Progenitor cell of endocrine pancreas (in vitro differentiated cells): ENCODE data around the gene TVP23A. TPM values are rescaled to one million over a fixed set of nuclear protein-coding genes. Genes with fewer than 3 reads are reported as not detected.
"Not testable (repeated sequence)": the region's sequence is repeated elsewhere in the genome, so short reads cannot be mapped to it uniquely, and the experiment has no call there.

Source experiments
- DNase-seq: peaks from one replicate; pipeline ENCODE4 v3.0.0; 2021; ENCODE audit warnings: low spot score; ENCODE audit not compliant: unreplicated experiment
- H3K27ac Mint-ChIP-seq: 2 replicates; pipeline ENCODE4 v1.8.0; 2021; ENCODE audit warnings: mild to moderate bottlenecking, moderate library complexity, mixed read lengths
- H3K27me3 Mint-ChIP-seq: 2 replicates; pipeline ENCODE4 v1.8.0; 2021; ENCODE audit warnings: mixed read lengths
- H3K36me3 Mint-ChIP-seq: 2 replicates; pipeline ENCODE4 v1.8.0; 2022; ENCODE audit warnings: mixed read lengths; ENCODE audit not compliant: insufficient read depth
- H3K4me1 Mint-ChIP-seq: 2 replicates; pipeline ENCODE4 v1.8.0; 2021; ENCODE audit warnings: low read depth, mixed read lengths
- H3K4me3 Mint-ChIP-seq: 2 replicates; pipeline ENCODE4 v1.8.0; 2021; ENCODE audit warnings: low read depth, mild to moderate bottlenecking, moderate library complexity, mixed read lengths
- H3K9me3 Mint-ChIP-seq: 2 replicates; pipeline ENCODE4 v1.8.0; 2021; ENCODE audit warnings: low read depth, mixed read lengths
- total RNA-seq: library from RNA; stranded (reverse); gene quantifications from 2 replicates; pipeline ENCODE4 v1.2.1, GENCODE V29; 2021
- TF ChIP-seq, protein P1 (sequence below): fragments of 200-600 bp; sonication (generic); IDR thresholded peaks from one replicate; pipeline ENCODE4 v1.5.0; 2021; ENCODE audit warnings: antibody characterized with exemption, mild to moderate bottlenecking; ENCODE audit not compliant: unreplicated experiment

TVP23A gene
- total RNA-seq, 1 donor from 2014 or later = 8.5 TPM

DNA sequence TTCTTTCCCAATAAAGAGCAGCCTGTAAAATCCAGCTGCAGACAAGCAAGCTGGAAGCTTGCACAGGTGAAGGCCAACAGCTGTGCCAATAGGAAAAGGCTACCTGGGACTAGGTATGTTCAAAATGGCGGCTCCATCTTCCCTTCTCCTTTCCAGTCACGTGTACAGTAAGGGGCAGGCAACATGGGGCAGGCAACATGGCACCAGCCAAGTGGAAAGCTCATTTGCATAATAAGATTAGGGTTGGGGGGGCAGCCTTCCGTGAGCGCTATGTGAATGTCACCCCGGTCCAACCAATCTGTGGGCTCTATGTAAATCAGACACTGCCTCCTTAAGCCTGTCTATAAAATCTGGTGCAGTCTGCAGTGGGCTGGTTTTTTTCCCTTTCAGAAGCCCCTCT is 31.3 kb downstream of the TVP23A start:
- Mint-ChIP-seq H3K27me3 (no peaks in the 10 kb centered on the region), H3K4me1 (peaks cover 4% of the 10 kb centered on the region), H3K4me3 (no peak overlapping the region), H3K27ac (no peak overlapping the region), H3K9me3 (no peaks in the 10 kb centered on the region), H3K36me3 (no peaks in the 10 kb centered on the region)
- TF ChIP-seq, protein P1, sequence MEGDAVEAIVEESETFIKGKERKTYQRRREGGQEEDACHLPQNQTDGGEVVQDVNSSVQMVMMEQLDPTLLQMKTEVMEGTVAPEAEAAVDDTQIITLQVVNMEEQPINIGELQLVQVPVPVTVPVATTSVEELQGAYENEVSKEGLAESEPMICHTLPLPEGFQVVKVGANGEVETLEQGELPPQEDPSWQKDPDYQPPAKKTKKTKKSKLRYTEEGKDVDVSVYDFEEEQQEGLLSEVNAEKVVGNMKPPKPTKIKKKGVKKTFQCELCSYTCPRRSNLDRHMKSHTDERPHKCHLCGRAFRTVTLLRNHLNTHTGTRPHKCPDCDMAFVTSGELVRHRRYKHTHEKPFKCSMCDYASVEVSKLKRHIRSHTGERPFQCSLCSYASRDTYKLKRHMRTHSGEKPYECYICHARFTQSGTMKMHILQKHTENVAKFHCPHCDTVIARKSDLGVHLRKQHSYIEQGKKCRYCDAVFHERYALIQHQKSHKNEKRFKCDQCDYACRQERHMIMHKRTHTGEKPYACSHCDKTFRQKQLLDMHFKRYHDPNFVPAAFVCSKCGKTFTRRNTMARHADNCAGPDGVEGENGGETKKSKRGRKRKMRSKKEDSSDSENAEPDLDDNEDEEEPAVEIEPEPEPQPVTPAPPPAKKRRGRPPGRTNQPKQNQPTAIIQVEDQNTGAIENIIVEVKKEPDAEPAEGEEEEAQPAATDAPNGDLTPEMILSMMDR = no peak
- DNase-seq = no peak

DNA sequence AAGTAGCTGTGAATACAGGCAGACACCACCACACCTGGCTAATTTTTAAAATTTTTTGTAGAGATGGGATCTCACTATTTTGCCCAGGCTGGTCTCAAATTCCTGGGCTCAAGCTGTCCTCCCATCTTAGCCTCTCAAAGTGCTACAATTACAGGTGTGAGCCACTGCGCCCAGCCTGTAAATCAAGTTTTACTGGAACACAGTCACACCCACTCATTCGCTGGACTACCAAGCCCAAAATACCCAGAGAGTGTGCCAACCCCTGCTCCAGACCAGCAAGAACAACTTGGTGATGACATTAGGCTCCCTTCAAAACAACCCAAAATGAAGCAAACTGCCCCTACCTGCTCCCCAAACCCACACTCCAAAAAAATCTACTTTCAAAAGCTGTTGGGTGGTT is 36.0 kb downstream of the TVP23A start:
- TF ChIP-seq, protein P1 = no peak
- Mint-ChIP-seq H3K4me3 (no peak overlapping the region), H3K36me3 (peaks cover 2% of the 10 kb centered on the region), H3K9me3 (no peaks in the 10 kb centered on the region), H3K4me1 (peaks cover 3% of the 10 kb centered on the region), H3K27me3 (no peaks in the 10 kb centered on the region), H3K27ac (no peak overlapping the region)
- DNase-seq = no peak

DNA sequence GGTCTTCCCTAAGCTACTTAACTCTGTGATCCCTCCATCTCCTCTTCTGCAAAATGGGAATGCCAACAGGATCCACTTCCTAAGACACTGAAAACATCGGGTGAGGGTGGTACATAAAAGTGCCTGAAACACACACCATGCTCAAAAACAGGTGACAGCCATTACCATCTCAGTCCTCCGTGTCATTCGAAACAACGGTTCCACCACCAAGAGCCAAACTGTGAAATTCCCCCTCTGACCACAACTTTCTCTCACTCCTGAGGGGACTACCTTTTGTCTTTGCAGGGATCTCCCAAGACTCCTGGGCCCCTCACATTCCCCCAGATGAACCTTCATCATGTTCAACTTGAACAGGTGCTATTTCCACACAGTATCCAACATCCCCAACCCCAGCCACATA is 38.0 kb downstream of the TVP23A start:
- Mint-ChIP-seq H3K4me3 (no peak overlapping the region), H3K4me1 (peaks cover 3% of the 10 kb centered on the region), H3K9me3 (no peaks in the 10 kb centered on the region), H3K36me3 (peaks cover 2% of the 10 kb centered on the region), H3K27me3 (no peaks in the 10 kb centered on the region), H3K27ac (no peak overlapping the region)
- TF ChIP-seq, protein P1 = no peak
- DNase-seq = no peak

DNA sequence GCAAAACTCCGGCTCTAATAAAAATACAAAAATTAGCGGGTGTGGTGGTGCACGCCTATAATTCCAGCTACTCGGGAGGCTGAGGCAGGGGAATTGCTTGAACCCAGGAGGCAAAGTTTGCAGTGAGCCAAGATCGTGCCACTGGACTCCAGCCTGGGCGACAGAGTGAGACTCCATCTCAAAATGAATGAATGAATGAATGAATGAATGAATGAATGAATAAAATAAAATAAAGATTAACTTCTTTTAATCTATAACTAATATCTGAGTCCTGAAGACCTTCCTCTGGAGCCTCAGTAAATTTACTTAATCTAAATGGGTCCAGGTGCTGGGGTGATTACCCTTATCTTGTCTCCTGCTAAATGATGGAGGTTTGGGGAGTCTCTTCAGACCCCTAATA is 38.7 kb downstream of the TVP23A start:
- not testable (repeated sequence) for H3K9me3 Mint-ChIP-seq, H3K4me1 Mint-ChIP-seq, H3K27me3 Mint-ChIP-seq, H3K36me3 Mint-ChIP-seq, H3K27ac Mint-ChIP-seq, DNase-seq, H3K4me3 Mint-ChIP-seq

DNA sequence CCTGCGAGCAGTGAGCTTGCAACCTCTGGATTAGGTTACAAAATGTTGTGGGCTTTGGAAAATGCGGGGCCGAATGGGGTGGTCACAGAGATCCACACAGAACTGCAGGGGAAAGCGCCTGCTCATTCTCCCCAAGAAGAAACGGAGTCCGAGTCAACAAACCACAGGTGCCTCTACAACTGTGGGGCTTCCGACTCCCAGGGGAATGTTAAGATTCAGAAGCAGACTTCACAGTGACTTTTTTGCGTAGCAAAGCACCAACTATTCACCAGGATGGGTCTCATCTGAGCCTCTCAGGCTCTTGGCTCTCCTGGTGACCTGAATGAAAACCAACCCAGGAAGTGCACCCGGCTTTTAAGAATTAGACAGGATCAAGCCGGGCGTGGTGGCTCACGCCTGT is 41.2 kb downstream of the TVP23A start:
- Mint-ChIP-seq H3K4me1 (peaks cover 3% of the 10 kb centered on the region), H3K36me3 (peaks cover 4% of the 10 kb centered on the region), H3K4me3 (no peak overlapping the region), H3K27ac (no peak overlapping the region), H3K9me3 (no peaks in the 10 kb centered on the region), H3K27me3 (no peaks in the 10 kb centered on the region)
- TF ChIP-seq, protein P1 = no peak
- no peak for DNase-seq

DNA sequence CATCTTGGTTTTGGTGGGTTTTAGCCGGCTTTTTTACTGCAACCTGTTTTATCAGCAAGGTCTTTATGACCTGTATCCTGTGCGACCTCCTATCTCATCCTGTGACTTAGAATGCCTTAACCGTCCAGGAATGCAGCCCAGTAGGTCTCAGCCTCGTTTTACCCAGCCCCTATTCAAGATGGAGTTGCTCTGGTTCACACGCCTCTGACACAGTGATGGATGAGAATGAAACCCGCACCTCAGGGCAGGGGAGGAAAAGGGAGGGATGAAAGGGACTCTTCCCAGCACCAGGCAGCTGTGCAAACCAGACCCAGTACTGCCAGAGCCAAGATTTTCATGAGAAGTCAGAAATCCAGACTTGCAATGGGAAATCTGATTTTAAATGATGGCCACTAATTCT is 41.7 kb downstream of the TVP23A start:
- not testable (repeated sequence) for H3K36me3 Mint-ChIP-seq, H3K4me1 Mint-ChIP-seq, H3K27ac Mint-ChIP-seq, H3K4me3 Mint-ChIP-seq, H3K27me3 Mint-ChIP-seq, H3K9me3 Mint-ChIP-seq, DNase-seq
